Naive thymus-derived CD4-positive, alpha-beta T cell (primary cell): ENCODE measurements around the gene SNUPN. TPM values are rescaled to one million over a fixed set of nuclear protein-coding genes. Genes with fewer than 3 reads are reported as not detected.

Source experiments
- ATAC-seq: fragments of 150-1000 bp; cut with Tn5 transposase; 2 replicates; pipeline ENCODE4 v1.10.0; 2021; ENCODE audit warnings: mild to moderate bottlenecking, moderate library complexity
- CTCF ChIA-PET: fragments of 350-600 bp; sonication (Branson Sonifier 250); formaldehyde crosslinking; loops from one replicate; lab custom pipeline; 2021; ENCODE audit warnings: antibody characterized with exemption; lab: Charles Lee
- POLR2A ChIA-PET: fragments of 350-600 bp; sonication (Branson Sonifier 250); formaldehyde crosslinking; loops from one replicate; lab custom pipeline; 2021; ENCODE audit warnings: antibody characterized with exemption, inconsistent platforms; lab: Charles Lee
- DNase-seq, 9 donors: peaks; one replicate each; pipeline versions ENCODE4 v3.0.0 to v3.0.0-alpha.2; 2020 to 2022; ENCODE audit warnings: mixed read lengths in 1 of 9
- H3K27ac ChIP-seq: one replicate; pipeline ENCODE4 v1.7.0; 2013; ENCODE audit warnings: mild to moderate bottlenecking, low read depth, low read length, moderate library complexity
- H3K27me3 ChIP-seq, 2 donors: one replicate each; pipeline ENCODE4 v1.7.0; 2013; ENCODE audit warnings: low read length in 2 of 2, mild to moderate bottlenecking in 2 of 2, moderate library complexity in 2 of 2; ENCODE audit not compliant: control insufficient read depth in 2 of 2, insufficient read depth in 2 of 2
- H3K36me3 ChIP-seq, 3 experiments: 1 replicate in 2 of 3; 2 replicates in 1 of 3; pipeline ENCODE4 v1.7.0; 2013; ENCODE audit warnings: low read length in 3 of 3, mild to moderate bottlenecking in 3 of 3, moderate library complexity in 1 of 3; ENCODE audit not compliant: insufficient read depth in 3 of 3, control insufficient read depth in 2 of 3
- H3K4me1 ChIP-seq, 2 donors: one replicate each; pipeline ENCODE4 v1.7.0; 2013; ENCODE audit warnings: low read length in 2 of 2, mild to moderate bottlenecking in 2 of 2, moderate library complexity in 1 of 2; ENCODE audit not compliant: control insufficient read depth in 2 of 2, insufficient read depth in 2 of 2
- H3K4me3 ChIP-seq: 2 replicates; pipeline ENCODE4 v1.7.0; 2013; ENCODE audit warnings: mild to moderate bottlenecking, low read length
- H3K9me3 ChIP-seq, 3 experiments: 1 replicate in 2 of 3; 2 replicates in 1 of 3; pipeline ENCODE4 v1.7.0; 2013; ENCODE audit warnings: low read length in 3 of 3; ENCODE audit not compliant: control insufficient read depth in 2 of 3
- H3K27ac Mint-ChIP-seq, 9 donors: one replicate each; pipeline ENCODE4 v1.8.0; 2020 to 2022; ENCODE audit warnings: mixed read lengths in 9 of 9, mild to moderate bottlenecking in 8 of 9, moderate library complexity in 5 of 9, inconsistent platforms in 2 of 9
- H3K27me3 Mint-ChIP-seq, 5 donors: one replicate each; pipeline ENCODE4 v1.8.0; 2021 to 2022; ENCODE audit warnings: mixed read lengths in 5 of 5, mild to moderate bottlenecking in 1 of 5
- H3K36me3 Mint-ChIP-seq, 5 donors: one replicate each; pipeline ENCODE4 v1.8.0; 2020 to 2022; ENCODE audit warnings: mixed read lengths in 5 of 5, mild to moderate bottlenecking in 3 of 5, inconsistent platforms in 1 of 5
- H3K4me1 Mint-ChIP-seq, 7 donors: one replicate each; pipeline ENCODE4 v1.8.0; 2020 to 2022; ENCODE audit warnings: mixed read lengths in 7 of 7, mild to moderate bottlenecking in 3 of 7, inconsistent platforms in 1 of 7
- H3K4me3 Mint-ChIP-seq, 10 donors: one replicate each; pipeline ENCODE4 v1.8.0; 2020 to 2022; ENCODE audit warnings: mild to moderate bottlenecking in 10 of 10, mixed read lengths in 10 of 10, moderate library complexity in 6 of 10, inconsistent platforms in 2 of 10
- H3K9me3 Mint-ChIP-seq, 11 donors: one replicate each; pipeline ENCODE4 v1.8.0; 2020 to 2022; ENCODE audit warnings: mixed read lengths in 11 of 11, mild to moderate bottlenecking in 4 of 11, inconsistent platforms in 1 of 11, moderate library complexity in 1 of 11
- intact Hi-C, 2 donors: fragments of 100-400 bp; cut with micrococcal nuclease; formaldehyde crosslinking; loops; one replicate each; pipeline ENCODE4 v1.15.1; 2023
- polyA plus RNA-seq, 2 donors: library from polyadenylated mRNA; unstranded; fragments of 300-500 nt; fragmentation: Illumina TruSeq; gene quantifications; one replicate each; pipeline ENCODE4 v1.2.3, GENCODE V29; 2021
- total RNA-seq, 6 experiments: library from RNA in 5 of 6; stranded (reverse) in 5 of 6; gene quantifications; 1 replicate in 5 of 6; 2 replicates in 1 of 6; pipeline ENCODE4 v1.2.3 and lab custom pipeline; 2021 to 2026

Gene SNUPN
- total and polyA plus RNA-seq, 7 experiments from 2014 or later, result 16.5 to 51.5 (median 22.6) TPM

DNA sequence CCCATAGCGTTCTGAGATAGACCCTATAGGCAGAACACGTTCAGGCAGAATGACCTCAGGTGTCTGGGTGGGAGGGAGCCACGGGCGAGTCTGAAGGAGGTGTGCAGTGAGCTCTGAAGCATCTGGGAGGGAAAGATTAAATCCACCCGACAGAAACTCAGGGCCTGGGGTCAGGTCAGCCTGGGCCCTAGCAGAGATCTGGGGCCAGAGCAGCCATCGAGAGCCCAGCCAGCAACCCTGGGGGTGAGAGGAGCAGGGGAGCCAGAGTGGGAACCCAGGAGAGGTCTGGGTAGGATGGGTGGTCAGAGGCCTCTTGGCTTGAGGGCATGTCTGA is 44.3 kb upstream of the SNUPN start:
- Histone ChIP-seq H3K4me1 (no peaks in the 10 kb centered on the region), H3K27me3 (no peaks in the 10 kb centered on the region), H3K27ac (no peak overlapping the region), H3K4me3 (no peak overlapping the region), H3K9me3 (no peaks in the 10 kb centered on the region), H3K36me3 (no peaks in the 10 kb centered on the region)
- ATAC-seq, result no peak
- intact Hi-C loops, result no loop called here
- Mint-ChIP-seq H3K36me3 (no peaks in the 10 kb centered on the region), H3K27me3 (no peaks in the 10 kb centered on the region), H3K27ac (peak overlapping the region in 1 of 9 donors; percentile 49), H3K4me1 (peaks cover 0 to 4% (median 0%) of the 10 kb centered on the region in 7 donors), H3K9me3 (no peaks in the 10 kb centered on the region), H3K4me3 (no peak overlapping the region)
- CTCF ChIA-PET, result no interaction called here
- POLR2A ChIA-PET, result no interaction called here
- no peak for DNase-seq

DNA sequence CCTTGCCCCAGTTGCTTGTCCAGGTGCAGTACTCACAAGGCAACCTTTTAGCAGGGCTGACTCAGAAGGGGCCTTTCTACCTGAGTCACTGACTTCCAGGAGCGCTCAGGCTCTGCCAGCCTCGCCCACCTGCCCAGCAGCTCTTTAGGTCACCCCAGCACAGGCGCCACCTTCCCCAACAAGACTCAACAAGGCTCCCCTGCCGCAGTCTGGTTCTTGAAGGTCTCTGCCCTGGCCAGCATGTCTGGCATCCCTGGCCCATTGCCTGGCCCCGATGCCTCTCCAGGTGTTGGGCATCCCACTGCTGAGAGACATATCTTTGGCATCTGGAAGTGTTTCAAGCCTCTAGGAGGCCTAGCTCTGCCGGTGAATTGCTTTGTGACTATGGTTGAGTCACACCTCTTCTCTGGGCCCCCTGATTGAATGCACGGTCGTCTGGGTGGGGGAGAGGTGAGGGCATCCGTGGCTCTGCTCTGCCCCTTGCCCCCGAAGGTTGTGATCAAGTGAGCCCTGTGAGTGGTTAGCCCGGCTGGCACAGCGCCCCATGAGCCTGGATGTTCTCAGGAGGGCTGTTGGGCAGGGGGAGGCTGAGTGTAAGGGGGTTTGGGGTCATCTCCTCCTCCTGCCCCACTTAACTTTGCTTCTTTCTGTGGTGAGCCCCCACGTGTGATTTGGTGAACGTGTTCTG is 43.8 kb upstream of the SNUPN start:
- CTCF ChIA-PET, result no interaction called here
- no peaks in the 10 kb centered on the region for H3K4me1 ChIP-seq
- DNase-seq (no peak), ATAC-seq (no peak)
- no peaks in the 10 kb centered on the region for H3K27me3 ChIP-seq
- intact Hi-C loops, result no loop called here
- H3K9me3 ChIP-seq, result no peaks in the 10 kb centered on the region
- H3K36me3 ChIP-seq, result no peaks in the 10 kb centered on the region
- Mint-ChIP-seq H3K27ac (no peak overlapping the region), H3K4me1 (peaks cover 0 to 4% (median 0%) of the 10 kb centered on the region in 7 donors), H3K9me3 (no peaks in the 10 kb centered on the region), H3K36me3 (no peaks in the 10 kb centered on the region), H3K27me3 (no peaks in the 10 kb centered on the region), H3K4me3 (no peak overlapping the region)
- POLR2A ChIA-PET, result no interaction called here
- H3K4me3 ChIP-seq, result no peak overlapping the region
- no peak overlapping the region for H3K27ac ChIP-seq

DNA sequence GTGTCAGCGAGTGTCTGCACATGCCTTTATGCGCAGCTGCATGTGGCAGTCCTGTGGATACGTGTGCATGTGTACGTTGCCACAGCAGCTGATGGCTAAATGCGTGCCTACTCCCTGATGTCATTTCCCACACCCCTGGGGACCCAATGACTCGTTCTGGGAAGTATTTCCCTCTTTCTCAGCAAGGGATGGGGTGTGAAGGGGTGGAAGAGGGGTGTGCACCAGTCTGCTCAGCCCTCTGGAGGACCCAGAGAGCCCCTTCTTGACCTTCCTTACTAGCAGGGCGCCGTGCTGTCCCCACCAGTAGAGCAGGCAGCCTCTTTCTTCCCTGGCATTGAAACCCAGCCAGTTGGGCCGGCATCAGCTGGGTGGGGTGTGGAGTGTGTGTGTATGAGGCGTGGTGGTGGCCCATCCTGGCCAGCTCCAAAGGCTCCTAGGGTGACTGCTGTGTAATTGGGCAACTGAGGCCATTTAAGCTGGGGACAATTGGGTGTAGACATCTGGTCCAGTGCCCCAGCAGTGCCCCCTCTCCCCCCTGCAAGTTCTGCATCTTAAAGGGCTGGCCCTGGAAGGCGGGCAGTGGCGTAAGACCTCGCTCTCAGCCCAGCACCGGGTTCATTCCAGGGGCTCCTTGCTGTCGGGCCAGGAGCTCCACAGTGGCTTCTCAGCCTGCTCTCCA is 41.4 kb upstream of the SNUPN start:
- DNase-seq, result no peak
- peak overlapping the region in 1 of 9 donors; percentile 50 for H3K27ac Mint-ChIP-seq
- POLR2A ChIA-PET, result no interaction called here
- Histone ChIP-seq H3K4me3 (no peak overlapping the region), H3K27ac (no peak overlapping the region), H3K27me3 (no peaks in the 10 kb centered on the region), H3K4me1 (no peaks in the 10 kb centered on the region), H3K36me3 (no peaks in the 10 kb centered on the region), H3K9me3 (no peaks in the 10 kb centered on the region)
- H3K36me3 Mint-ChIP-seq, result no peaks in the 10 kb centered on the region
- intact Hi-C loops, result no loop called here
- no peaks in the 10 kb centered on the region for H3K27me3 Mint-ChIP-seq
- H3K4me3 Mint-ChIP-seq, result no peak overlapping the region
- peak; percentile 19 for ATAC-seq
- H3K4me1 Mint-ChIP-seq, result peaks cover 0 to 4% (median 0%) of the 10 kb centered on the region in 7 donors
- CTCF ChIA-PET, result no interaction called here
- no peaks in the 10 kb centered on the region for H3K9me3 Mint-ChIP-seq

DNA sequence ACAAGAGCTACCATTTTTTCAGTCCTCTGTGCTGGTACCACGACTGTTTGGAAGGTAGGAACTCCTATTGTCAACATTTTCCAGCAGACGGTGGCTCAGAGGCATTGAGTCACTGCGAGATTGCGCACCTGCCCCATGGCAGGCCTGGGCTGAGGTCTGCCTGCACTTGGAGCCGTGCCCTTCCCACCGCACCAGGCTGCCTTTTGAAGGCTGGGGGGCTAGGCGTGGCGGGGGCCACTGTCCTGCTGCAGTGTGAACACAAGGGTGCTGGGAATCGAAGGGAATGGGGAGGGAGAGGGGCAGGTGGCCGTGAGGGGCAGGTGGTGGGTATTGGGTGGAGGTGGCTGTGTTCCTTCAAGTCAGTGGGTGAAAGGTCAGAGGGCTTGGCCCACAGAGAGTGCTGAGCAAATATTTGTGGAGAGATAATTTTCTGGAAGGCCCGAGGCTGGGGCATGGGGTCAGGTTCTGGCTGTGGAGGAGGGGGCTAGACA is 38.5 kb upstream of the SNUPN start:
- Histone ChIP-seq H3K27me3 (no peaks in the 10 kb centered on the region), H3K27ac (no peak overlapping the region), H3K9me3 (no peaks in the 10 kb centered on the region), H3K4me3 (no peak overlapping the region), H3K36me3 (no peaks in the 10 kb centered on the region), H3K4me1 (no peaks in the 10 kb centered on the region)
- Mint-ChIP-seq H3K4me1 (peaks cover 0 to 4% (median 0%) of the 10 kb centered on the region in 7 donors), H3K4me3 (peak overlapping the region in 1 of 10 donors; percentile 41), H3K27me3 (no peaks in the 10 kb centered on the region), H3K9me3 (no peaks in the 10 kb centered on the region), H3K36me3 (no peaks in the 10 kb centered on the region), H3K27ac (no peak overlapping the region)
- ATAC-seq (no peak), DNase-seq (no peak)
- ChIA-PET POLR2A (no interaction called here), CTCF (interaction anchor here (0.6 kb wide), 1 partner anchor 29 kb away, joined by 3 read pairs; no protein-coding TSS in a partner anchor)
- intact Hi-C loops, result no loop called here

DNA sequence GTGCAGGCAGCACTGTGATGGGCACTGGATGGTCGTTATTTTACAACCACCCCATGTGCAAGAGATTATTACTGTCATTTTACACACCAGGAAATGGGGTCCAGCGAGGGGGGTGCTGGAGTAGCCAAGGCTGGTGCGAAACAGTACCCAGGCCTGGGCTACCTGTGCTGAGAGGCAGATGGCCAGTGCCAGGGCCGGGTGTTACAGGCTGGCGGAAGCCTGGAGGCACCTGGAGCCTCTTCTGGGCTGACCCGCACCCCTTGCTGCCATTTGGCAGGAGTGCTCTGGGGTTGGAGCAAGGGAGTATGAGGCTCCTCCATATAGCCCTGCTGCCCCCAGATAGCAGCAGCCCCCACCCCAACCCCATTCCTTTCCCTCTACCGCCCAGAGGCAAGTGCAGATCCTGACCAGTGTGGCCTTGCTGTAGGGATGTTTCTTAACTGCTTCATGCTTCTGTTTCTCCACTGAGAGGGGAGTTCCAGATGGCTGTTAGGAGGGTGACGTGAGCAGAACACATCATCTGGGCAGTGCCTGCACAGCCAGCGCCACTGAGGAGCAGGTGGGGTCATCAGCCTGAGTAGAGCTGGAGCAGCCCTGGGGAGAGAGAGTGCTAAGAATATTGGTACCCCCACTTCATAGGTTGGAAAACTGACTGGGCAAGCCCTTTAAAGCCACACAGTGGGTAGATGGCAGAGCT is 37.4 kb upstream of the SNUPN start:
- no peak for DNase-seq
- H3K36me3 ChIP-seq, result no peaks in the 10 kb centered on the region
- Mint-ChIP-seq H3K4me3 (no peak overlapping the region), H3K27me3 (no peaks in the 10 kb centered on the region), H3K9me3 (no peaks in the 10 kb centered on the region), H3K36me3 (no peaks in the 10 kb centered on the region), H3K27ac (no peak overlapping the region), H3K4me1 (peaks cover 0 to 4% (median 0%) of the 10 kb centered on the region in 7 donors)
- no peaks in the 10 kb centered on the region for H3K4me1 ChIP-seq
- intact Hi-C loops, result no loop called here
- H3K4me3 ChIP-seq, result no peak overlapping the region
- H3K9me3 ChIP-seq, result no peaks in the 10 kb centered on the region
- H3K27ac ChIP-seq, result no peak overlapping the region
- ChIA-PET CTCF (interaction anchor here (0.6 kb wide), 1 partner anchor 28 kb away, joined by 3 read pairs; no protein-coding TSS in a partner anchor), POLR2A (no interaction called here)
- no peaks in the 10 kb centered on the region for H3K27me3 ChIP-seq
- no peak for ATAC-seq

DNA sequence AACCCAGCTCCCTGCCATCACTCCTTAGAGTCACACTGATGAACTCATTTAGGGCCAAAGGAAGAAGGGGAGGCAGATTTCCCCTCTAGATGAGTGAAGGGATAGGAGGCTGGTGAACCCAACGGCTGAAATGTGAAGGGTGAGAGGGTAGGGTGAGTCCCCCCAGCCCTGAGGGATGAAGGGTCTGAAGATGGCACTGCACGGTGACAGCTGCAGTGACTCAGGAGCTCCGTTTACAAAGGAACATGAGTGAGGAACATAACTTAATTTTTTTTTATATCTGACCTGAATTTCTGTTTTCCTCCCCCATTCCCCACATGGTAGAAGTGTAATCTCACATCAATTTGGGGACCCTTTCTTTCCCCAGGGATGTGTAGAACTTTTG is 36.2 kb upstream of the SNUPN start:
- no peak overlapping the region for H3K4me3 Mint-ChIP-seq
- ATAC-seq, result no peak
- no peaks in the 10 kb centered on the region for H3K4me1 ChIP-seq
- CTCF ChIA-PET, result interaction anchor here (0.6 kb wide), 1 partner anchor 20 kb away, joined by 3 read pairs; no protein-coding TSS in a partner anchor
- H3K27ac ChIP-seq, result no peak overlapping the region
- H3K9me3 Mint-ChIP-seq, result no peaks in the 10 kb centered on the region
- no peak overlapping the region for H3K4me3 ChIP-seq
- POLR2A ChIA-PET, result no interaction called here
- no peaks in the 10 kb centered on the region for H3K36me3 Mint-ChIP-seq
- H3K4me1 Mint-ChIP-seq, result peaks cover 0 to 4% (median 0%) of the 10 kb centered on the region in 7 donors
- no peak for DNase-seq
- no peaks in the 10 kb centered on the region for H3K36me3 ChIP-seq
- intact Hi-C loops, result no loop called here
- H3K9me3 ChIP-seq, result no peaks in the 10 kb centered on the region
- H3K27ac Mint-ChIP-seq, result no peak overlapping the region
- no peaks in the 10 kb centered on the region for H3K27me3 ChIP-seq
- no peaks in the 10 kb centered on the region for H3K27me3 Mint-ChIP-seq
